ENCODE measurements around the gene APBB3. TPM values are rescaled to one million over a fixed set of nuclear protein-coding genes. Genes with fewer than 3 reads are reported as not detected.

Gene APBB3
- total and polyA plus RNA-seq, 9 of the 15 experiments (the other 6 are each of a cell fraction or from before 2014, with no cell fraction given), result 0.17 to 24.3 (median 9.5) TPM

GRCh38 chr5:140547508-140548299, 16.7 kb downstream of the APBB3 start, which contains the start of gene EIF4EBP3 (continued):
- TF ChIP-seq SMARCE1 (IDR thresholded peaks at IDR 0.05), result no peak
- no peak for TF ChIP-seq E2F8 (IDR thresholded peaks at IDR 0.05; ENCODE audit: low read depth, partially characterized antibody)
- no peak for TF ChIP-seq KLF16 (IDR thresholded peaks at IDR 0.05)
- TF ChIP-seq MTA3 (IDR thresholded peaks at IDR 0.05; ENCODE audit: borderline replicate concordance), result no peak
- no peak for TF ChIP-seq KLF1 (tag; IDR thresholded peaks at IDR 0.05)
- no peak for TF ChIP-seq ZNF830 (CRISPR knock-in tag; IDR thresholded peaks at IDR 0.05)
- TF ChIP-seq CCAR2 (IDR thresholded peaks at IDR 0.05; ENCODE audit: low read depth, low read length), result no peak
- TF ChIP-seq, protein P1, sequence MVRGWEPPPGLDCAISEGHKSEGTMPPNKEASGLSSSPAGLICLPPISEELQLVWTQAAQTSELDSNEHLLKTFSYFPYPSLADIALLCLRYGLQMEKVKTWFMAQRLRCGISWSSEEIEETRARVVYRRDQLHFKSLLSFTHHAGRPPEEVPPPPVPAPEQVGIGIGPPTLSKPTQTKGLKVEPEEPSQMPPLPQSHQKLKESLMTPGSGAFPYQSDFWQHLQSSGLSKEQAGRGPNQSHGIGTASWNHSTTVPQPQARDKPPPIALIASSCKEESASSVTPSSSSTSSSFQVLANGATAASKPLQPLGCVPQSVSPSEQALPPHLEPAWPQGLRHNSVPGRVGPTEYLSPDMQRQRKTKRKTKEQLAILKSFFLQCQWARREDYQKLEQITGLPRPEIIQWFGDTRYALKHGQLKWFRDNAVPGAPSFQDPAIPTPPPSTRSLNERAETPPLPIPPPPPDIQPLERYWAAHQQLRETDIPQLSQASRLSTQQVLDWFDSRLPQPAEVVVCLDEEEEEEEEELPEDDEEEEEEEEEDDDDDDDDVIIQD (CRISPR knock-in tag; IDR thresholded peaks at IDR 0.05), result no peak
- TF ChIP-seq ZNF444 (CRISPR knock-in tag; IDR thresholded peaks at IDR 0.05), result no peak
- TF ChIP-seq MTA2 (IDR thresholded peaks at IDR 0.05; ENCODE audit: low read depth), result no peak
- TF ChIP-seq ATF3 (IDR thresholded peaks at IDR 0.05), result peak; percentile 48
- TF ChIP-seq ATF3 (CRISPR knock-in tag; conservative IDR thresholded peaks at IDR 0.05), result peak; percentile 61; the same call in 1 of the 2 replicates
- no peak for TF ChIP-seq BDP1 (IDR thresholded peaks at IDR 0.05; ENCODE audit: insufficient read depth, insufficient read length)
- no peak for TF ChIP-seq KLF6 (CRISPR knock-in tag; IDR thresholded peaks at IDR 0.05; ENCODE audit: borderline replicate concordance)
- no peak for TF ChIP-seq RFX1 (IDR thresholded peaks at IDR 0.05)
- no peak for TF ChIP-seq MECOM (CRISPR knock-in tag; IDR thresholded peaks at IDR 0.05)
- no peak for TF ChIP-seq ZNF699 (CRISPR knock-in tag; IDR thresholded peaks at IDR 0.05; ENCODE audit: insufficient replicate concordance)
- TF ChIP-seq, protein P2, sequence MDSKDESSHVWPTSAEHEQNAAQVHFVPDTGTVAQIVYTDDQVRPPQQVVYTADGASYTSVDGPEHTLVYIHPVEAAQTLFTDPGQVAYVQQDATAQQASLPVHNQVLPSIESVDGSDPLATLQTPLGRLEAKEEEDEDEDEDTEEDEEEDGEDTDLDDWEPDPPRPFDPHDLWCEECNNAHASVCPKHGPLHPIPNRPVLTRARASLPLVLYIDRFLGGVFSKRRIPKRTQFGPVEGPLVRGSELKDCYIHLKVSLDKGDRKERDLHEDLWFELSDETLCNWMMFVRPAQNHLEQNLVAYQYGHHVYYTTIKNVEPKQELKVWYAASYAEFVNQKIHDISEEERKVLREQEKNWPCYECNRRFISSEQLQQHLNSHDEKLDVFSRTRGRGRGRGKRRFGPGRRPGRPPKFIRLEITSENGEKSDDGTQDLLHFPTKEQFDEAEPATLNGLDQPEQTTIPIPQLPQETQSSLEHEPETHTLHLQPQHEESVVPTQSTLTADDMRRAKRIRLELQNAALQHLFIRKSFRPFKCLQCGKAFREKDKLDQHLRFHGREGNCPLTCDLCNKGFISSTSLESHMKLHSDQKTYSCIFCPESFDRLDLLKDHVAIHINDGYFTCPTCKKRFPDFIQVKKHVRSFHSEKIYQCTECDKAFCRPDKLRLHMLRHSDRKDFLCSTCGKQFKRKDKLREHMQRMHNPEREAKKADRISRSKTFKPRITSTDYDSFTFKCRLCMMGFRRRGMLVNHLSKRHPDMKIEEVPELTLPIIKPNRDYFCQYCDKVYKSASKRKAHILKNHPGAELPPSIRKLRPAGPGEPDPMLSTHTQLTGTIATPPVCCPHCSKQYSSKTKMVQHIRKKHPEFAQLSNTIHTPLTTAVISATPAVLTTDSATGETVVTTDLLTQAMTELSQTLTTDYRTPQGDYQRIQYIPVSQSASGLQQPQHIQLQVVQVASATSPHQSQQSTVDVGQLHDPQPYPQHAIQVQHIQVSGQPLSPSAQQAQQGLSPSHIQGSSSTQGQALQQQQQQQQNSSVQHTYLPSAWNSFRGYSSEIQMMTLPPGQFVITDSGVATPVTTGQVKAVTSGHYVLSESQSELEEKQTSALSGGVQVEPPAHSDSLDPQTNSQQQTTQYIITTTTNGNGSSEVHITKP (IDR thresholded peaks at IDR 0.05; ENCODE audit: partially characterized antibody), result peak; percentile 62
- TF ChIP-seq ZNF384 (IDR thresholded peaks at IDR 0.05; ENCODE audit: low read depth, low read length), result no peak
- TF ChIP-seq ZNF24 (IDR thresholded peaks at IDR 0.05), result no peak

Measured in K562 (cell line).